SK-N-SH treated with all-trans-retinoic acid at 6 μM for 48 hours (cell line): ENCODE results near the gene ZBTB40.

Experiments used
- ATAC-seq: fragments of 200-7000 bp; cut with Tn5 transposase; 3 replicates; pipeline ENCODE4 v1.9.1; 2020; ENCODE audit warnings: mild to moderate bottlenecking, moderate library complexity
- ARNTL ChIP-seq: fragments of 450-650 bp; formaldehyde crosslinking; IDR thresholded peaks from 2 replicates; pipeline ENCODE4 v1.5.0; 2020; ENCODE audit warnings: low read depth, mild to moderate bottlenecking, moderate library complexity, borderline replicate concordance
- BACH2 ChIP-seq: fragments of 250-450 bp; sonication (Bioruptor Pico); IDR thresholded peaks from 2 replicates; pipeline ENCODE4 v1.9.0; 2021; ENCODE audit warnings: mild to moderate bottlenecking, borderline replicate concordance
- CREB5 ChIP-seq: fragments of 250-450 bp; sonication (Bioruptor Pico); IDR thresholded peaks from 2 replicates; pipeline ENCODE4 v1.5.1; 2020; ENCODE audit warnings: low read depth, mild to moderate bottlenecking, moderate library complexity
- CSDC2 ChIP-seq: fragments of 250-450 bp; sonication (Bioruptor Pico); IDR thresholded peaks from 2 replicates; pipeline ENCODE4 v1.5.0; 2020; ENCODE audit warnings: mild to moderate bottlenecking, moderate library complexity
- CSRNP3 ChIP-seq: fragments of 250-450 bp; sonication (Bioruptor Pico); IDR thresholded peaks from 2 replicates; pipeline ENCODE4 v1.5.1; 2021; ENCODE audit warnings: mild to moderate bottlenecking, moderate library complexity
- ESRRG ChIP-seq: fragments of 250-450 bp; sonication (Bioruptor Pico); IDR thresholded peaks from 2 replicates; pipeline ENCODE4 v1.6.1; 2021; ENCODE audit warnings: mild to moderate bottlenecking
- GLIS3 ChIP-seq: fragments of 250-450 bp; sonication (Bioruptor Pico); IDR thresholded peaks from 2 replicates; pipeline ENCODE4 v1.5.0; 2020; ENCODE audit warnings: mild to moderate bottlenecking, moderate library complexity
- ISL1 ChIP-seq: fragments of 250-450 bp; sonication (Bioruptor Pico); IDR thresholded peaks from 2 replicates; pipeline ENCODE4 v2.1.2; 2022; ENCODE audit warnings: mild to moderate bottlenecking, moderate library complexity
- PATZ1 ChIP-seq: fragments of 250-450 bp; sonication (Bioruptor Pico); IDR thresholded peaks from 2 replicates; pipeline ENCODE4 v1.8.0; 2020; ENCODE audit warnings: mild to moderate bottlenecking, moderate library complexity, borderline replicate concordance
- PPARA ChIP-seq: fragments of 250-450 bp; sonication (Bioruptor Pico); IDR thresholded peaks from 2 replicates; pipeline ENCODE4 v1.5.0; 2020; ENCODE audit warnings: mild to moderate bottlenecking, borderline replicate concordance
- RARB ChIP-seq: fragments of 250-450 bp; sonication (Bioruptor Pico); IDR thresholded peaks from 2 replicates; pipeline ENCODE4 v1.8.0; 2021; ENCODE audit warnings: mild to moderate bottlenecking, moderate library complexity
- SNAI2 ChIP-seq: fragments of 250-450 bp; sonication (Bioruptor Pico); IDR thresholded peaks from 2 replicates; pipeline ENCODE4 v1.5.0; 2020; ENCODE audit warnings: mild to moderate bottlenecking, moderate library complexity
- TCF4 ChIP-seq: fragments of 250-450 bp; sonication (Bioruptor Pico); IDR thresholded peaks from 2 replicates; pipeline ENCODE4 v1.8.0; 2021; ENCODE audit warnings: mild to moderate bottlenecking, moderate library complexity, borderline replicate concordance
- TSHZ2 ChIP-seq: fragments of 250-450 bp; sonication (Bioruptor Pico); IDR thresholded peaks from 2 replicates; pipeline ENCODE4 v1.5.0; 2020; ENCODE audit warnings: mild to moderate bottlenecking, moderate library complexity
- ZC3H10 ChIP-seq: fragments of 250-450 bp; sonication (Bioruptor Pico); IDR thresholded peaks from 2 replicates; pipeline ENCODE4 v1.5.1; 2021; ENCODE audit warnings: mild to moderate bottlenecking, moderate library complexity
- ZFP30 ChIP-seq: fragments of 450-650 bp; formaldehyde crosslinking; IDR thresholded peaks from 2 replicates; pipeline ENCODE4 v1.5.0; 2022; ENCODE audit warnings: mild to moderate bottlenecking, moderate library complexity
- ZNF565 ChIP-seq: fragments of 450-650 bp; formaldehyde crosslinking; conservative IDR thresholded peaks from 2 replicates; pipeline ENCODE4 v1.5.0; 2020; ENCODE audit warnings: low read depth, mild to moderate bottlenecking, moderate library complexity
- ZNF70 ChIP-seq: fragments of 450-650 bp; formaldehyde crosslinking; IDR thresholded peaks from 2 replicates; pipeline ENCODE4 v1.5.0; 2020; ENCODE audit warnings: mild to moderate bottlenecking, moderate library complexity
- ZNF8 ChIP-seq: fragments of 450-650 bp; formaldehyde crosslinking; IDR thresholded peaks from 2 replicates; pipeline ENCODE4 v1.5.0; 2020; ENCODE audit warnings: mild to moderate bottlenecking, moderate library complexity

Gene ZBTB40

GRCh38 chr1:22483121-22483520 lies 31.5 kb downstream of the ZBTB40 start:
- TF ChIP-seq SNAI2 (CRISPR knock-in tag), result no peak
- TF ChIP-seq ZFP30 (CRISPR knock-in tag), result no peak
- no peak for TF ChIP-seq ZNF8
- TF ChIP-seq BACH2 (CRISPR knock-in tag), result no peak
- TF ChIP-seq RARB, result no peak
- no peak for TF ChIP-seq PATZ1 (CRISPR knock-in tag)
- no peak for TF ChIP-seq CSDC2 (CRISPR knock-in tag)
- no peak for TF ChIP-seq CREB5 (CRISPR knock-in tag)
- TF ChIP-seq ISL1, result no peak
- TF ChIP-seq PPARA (CRISPR knock-in tag), result no peak
- no peak for TF ChIP-seq ZNF70
- TF ChIP-seq CSRNP3 (CRISPR knock-in tag), result no peak
- ATAC-seq, result no peak

GRCh38 chr1:22484706-22485345 lies 33.2 kb downstream of the ZBTB40 start:
- TF ChIP-seq PPARA (CRISPR knock-in tag) (no peak), GLIS3 (CRISPR knock-in tag) (no peak), ZFP30 (CRISPR knock-in tag) (no peak), BACH2 (CRISPR knock-in tag) (no peak), ISL1 (no peak), TSHZ2 (no peak), ARNTL (CRISPR knock-in tag) (no peak), RARB (no peak), CREB5 (CRISPR knock-in tag) (no peak), ZNF70 (no peak)

GRCh38 chr1:22485431-22485830 lies 33.8 kb downstream of the ZBTB40 start:
- ATAC-seq, result no peak
- no peak for TF ChIP-seq SNAI2 (CRISPR knock-in tag)
- no peak for TF ChIP-seq ESRRG
- no peak for TF ChIP-seq GLIS3 (CRISPR knock-in tag)
- no peak for TF ChIP-seq TSHZ2
- no peak for TF ChIP-seq ARNTL (CRISPR knock-in tag)
- no peak for TF ChIP-seq PATZ1 (CRISPR knock-in tag)
- TF ChIP-seq TCF4 (CRISPR knock-in tag), result no peak
- no peak for TF ChIP-seq ZNF565 (CRISPR knock-in tag)
- no peak for TF ChIP-seq CREB5 (CRISPR knock-in tag)
- TF ChIP-seq PPARA (CRISPR knock-in tag), result no peak
- no peak for TF ChIP-seq ZNF8
- no peak for TF ChIP-seq ZC3H10 (CRISPR knock-in tag)
- TF ChIP-seq BACH2 (CRISPR knock-in tag), result no peak

More at GRCh38 chr1:22484706-22485345, 33.2 kb downstream of the ZBTB40 start:
- ATAC-seq, result no peak
